Uterus (tissue), 2 donors: ENCODE data around the gene MFSD6L.

Experiments used
- POLR2A ChIP-seq, 2 donors: fragments of 450-650 bp; IDR thresholded peaks; one replicate each; pipeline ENCODE4 v1.6.1; 2016; ENCODE audit warnings: antibody characterized with exemption in 2 of 2, mild to moderate bottlenecking in 1 of 2, moderate library complexity in 1 of 2
- TF ChIP-seq, protein P1 (sequence below), 4 experiments: fragments of 200-600 bp in 2 of 4; fragments of 450-650 bp in 2 of 4; sonication (generic) in 2 of 4; IDR thresholded peaks; one replicate each; pipeline ENCODE4 v1.5.1; 2016 to 2019; ENCODE audit warnings: antibody characterized with exemption in 4 of 4, mild to moderate bottlenecking in 2 of 4, moderate library complexity in 1 of 4

DNA sequence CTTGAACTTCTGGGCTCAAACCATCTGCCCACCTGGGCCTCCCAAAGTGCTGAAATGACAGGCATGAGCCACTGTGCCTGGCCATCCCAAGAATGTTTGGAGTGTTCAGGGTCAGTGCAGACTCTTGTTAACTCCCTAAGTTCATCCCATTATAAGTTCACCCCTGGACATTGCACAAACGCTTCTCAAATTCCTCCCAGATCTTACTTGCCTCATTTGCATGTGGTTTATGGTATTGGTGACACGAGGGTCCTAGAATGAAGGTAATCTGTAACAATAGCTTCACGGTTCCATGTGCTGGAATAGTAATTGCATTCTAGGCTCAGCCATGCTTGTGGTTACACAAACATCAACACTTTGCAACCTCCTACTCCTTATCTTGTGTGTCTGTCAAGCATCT is 49.5 kb downstream of the MFSD6L start:
- TF ChIP-seq POLR2A (IDR thresholded peaks at IDR 0.05), result no peak
- TF ChIP-seq, protein P1, sequence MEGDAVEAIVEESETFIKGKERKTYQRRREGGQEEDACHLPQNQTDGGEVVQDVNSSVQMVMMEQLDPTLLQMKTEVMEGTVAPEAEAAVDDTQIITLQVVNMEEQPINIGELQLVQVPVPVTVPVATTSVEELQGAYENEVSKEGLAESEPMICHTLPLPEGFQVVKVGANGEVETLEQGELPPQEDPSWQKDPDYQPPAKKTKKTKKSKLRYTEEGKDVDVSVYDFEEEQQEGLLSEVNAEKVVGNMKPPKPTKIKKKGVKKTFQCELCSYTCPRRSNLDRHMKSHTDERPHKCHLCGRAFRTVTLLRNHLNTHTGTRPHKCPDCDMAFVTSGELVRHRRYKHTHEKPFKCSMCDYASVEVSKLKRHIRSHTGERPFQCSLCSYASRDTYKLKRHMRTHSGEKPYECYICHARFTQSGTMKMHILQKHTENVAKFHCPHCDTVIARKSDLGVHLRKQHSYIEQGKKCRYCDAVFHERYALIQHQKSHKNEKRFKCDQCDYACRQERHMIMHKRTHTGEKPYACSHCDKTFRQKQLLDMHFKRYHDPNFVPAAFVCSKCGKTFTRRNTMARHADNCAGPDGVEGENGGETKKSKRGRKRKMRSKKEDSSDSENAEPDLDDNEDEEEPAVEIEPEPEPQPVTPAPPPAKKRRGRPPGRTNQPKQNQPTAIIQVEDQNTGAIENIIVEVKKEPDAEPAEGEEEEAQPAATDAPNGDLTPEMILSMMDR (IDR thresholded peaks at IDR 0.05), result no peak
